ENCODE measurements around the gene SERPINB7.

DNA sequence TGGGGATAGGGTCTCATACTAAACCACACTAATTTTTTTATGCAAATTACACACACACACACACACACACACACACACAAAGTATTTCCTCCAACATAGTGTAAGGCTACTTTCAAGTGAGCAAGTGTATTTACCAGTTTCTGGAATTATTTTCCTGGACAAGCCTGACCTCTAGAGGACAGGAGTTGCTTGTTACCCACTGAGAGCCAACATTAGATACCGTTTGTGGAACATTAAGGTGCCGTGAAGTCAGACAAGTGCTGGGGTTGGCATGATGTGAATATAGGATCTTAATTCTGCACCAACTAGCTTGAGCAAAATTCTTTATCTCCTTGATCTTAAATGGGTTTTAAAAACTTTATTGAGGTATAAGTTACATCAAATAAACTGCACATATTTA lies 72.9 kb downstream of the SERPINB7 start:
- TF ChIP-seq, protein P1, sequence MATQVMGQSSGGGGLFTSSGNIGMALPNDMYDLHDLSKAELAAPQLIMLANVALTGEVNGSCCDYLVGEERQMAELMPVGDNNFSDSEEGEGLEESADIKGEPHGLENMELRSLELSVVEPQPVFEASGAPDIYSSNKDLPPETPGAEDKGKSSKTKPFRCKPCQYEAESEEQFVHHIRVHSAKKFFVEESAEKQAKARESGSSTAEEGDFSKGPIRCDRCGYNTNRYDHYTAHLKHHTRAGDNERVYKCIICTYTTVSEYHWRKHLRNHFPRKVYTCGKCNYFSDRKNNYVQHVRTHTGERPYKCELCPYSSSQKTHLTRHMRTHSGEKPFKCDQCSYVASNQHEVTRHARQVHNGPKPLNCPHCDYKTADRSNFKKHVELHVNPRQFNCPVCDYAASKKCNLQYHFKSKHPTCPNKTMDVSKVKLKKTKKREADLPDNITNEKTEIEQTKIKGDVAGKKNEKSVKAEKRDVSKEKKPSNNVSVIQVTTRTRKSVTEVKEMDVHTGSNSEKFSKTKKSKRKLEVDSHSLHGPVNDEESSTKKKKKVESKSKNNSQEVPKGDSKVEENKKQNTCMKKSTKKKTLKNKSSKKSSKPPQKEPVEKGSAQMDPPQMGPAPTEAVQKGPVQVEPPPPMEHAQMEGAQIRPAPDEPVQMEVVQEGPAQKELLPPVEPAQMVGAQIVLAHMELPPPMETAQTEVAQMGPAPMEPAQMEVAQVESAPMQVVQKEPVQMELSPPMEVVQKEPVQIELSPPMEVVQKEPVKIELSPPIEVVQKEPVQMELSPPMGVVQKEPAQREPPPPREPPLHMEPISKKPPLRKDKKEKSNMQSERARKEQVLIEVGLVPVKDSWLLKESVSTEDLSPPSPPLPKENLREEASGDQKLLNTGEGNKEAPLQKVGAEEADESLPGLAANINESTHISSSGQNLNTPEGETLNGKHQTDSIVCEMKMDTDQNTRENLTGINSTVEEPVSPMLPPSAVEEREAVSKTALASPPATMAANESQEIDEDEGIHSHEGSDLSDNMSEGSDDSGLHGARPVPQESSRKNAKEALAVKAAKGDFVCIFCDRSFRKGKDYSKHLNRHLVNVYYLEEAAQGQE (IDR thresholded peaks at IDR 0.05; ENCODE audit: low read depth), result no peak
- TF ChIP-seq, protein P2, sequence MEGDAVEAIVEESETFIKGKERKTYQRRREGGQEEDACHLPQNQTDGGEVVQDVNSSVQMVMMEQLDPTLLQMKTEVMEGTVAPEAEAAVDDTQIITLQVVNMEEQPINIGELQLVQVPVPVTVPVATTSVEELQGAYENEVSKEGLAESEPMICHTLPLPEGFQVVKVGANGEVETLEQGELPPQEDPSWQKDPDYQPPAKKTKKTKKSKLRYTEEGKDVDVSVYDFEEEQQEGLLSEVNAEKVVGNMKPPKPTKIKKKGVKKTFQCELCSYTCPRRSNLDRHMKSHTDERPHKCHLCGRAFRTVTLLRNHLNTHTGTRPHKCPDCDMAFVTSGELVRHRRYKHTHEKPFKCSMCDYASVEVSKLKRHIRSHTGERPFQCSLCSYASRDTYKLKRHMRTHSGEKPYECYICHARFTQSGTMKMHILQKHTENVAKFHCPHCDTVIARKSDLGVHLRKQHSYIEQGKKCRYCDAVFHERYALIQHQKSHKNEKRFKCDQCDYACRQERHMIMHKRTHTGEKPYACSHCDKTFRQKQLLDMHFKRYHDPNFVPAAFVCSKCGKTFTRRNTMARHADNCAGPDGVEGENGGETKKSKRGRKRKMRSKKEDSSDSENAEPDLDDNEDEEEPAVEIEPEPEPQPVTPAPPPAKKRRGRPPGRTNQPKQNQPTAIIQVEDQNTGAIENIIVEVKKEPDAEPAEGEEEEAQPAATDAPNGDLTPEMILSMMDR (IDR thresholded peaks at IDR 0.05 in 2 of 3, conservative IDR thresholded peaks at IDR 0.05 in 1 of 3; ENCODE audit: borderline replicate concordance in 1 of 3, insufficient read depth in 1 of 3, low read depth in 2 of 3, low read length in 2 of 3), result peak; percentile 56 to 81 (median 70); a peak in 5 of 6 replicates
- TF ChIP-seq, protein P3, sequence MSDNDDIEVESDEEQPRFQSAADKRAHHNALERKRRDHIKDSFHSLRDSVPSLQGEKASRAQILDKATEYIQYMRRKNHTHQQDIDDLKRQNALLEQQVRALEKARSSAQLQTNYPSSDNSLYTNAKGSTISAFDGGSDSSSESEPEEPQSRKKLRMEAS (IDR thresholded peaks at IDR 0.05), result no peak
- TF ChIP-seq POLR2A (IDR thresholded peaks at IDR 0.05; ENCODE audit: borderline replicate concordance, extremely low read depth, insufficient read depth, insufficient read length) (no peak), EZH2 (IDR thresholded peaks at IDR 0.05) (no peak), SRF (IDR thresholded peaks at IDR 0.05; ENCODE audit: low read depth) (no peak)
